TTC549 (cell line): ENCODE measurements around the gene AIF1L.

ENCODE experiments used
- FAIRE-seq: peaks from 2 replicates; lab custom pipeline; 2012; peaks lifted over from hg19 to GRCh38; lab: Jason Lieb, UNC

AIF1L gene

DNA sequence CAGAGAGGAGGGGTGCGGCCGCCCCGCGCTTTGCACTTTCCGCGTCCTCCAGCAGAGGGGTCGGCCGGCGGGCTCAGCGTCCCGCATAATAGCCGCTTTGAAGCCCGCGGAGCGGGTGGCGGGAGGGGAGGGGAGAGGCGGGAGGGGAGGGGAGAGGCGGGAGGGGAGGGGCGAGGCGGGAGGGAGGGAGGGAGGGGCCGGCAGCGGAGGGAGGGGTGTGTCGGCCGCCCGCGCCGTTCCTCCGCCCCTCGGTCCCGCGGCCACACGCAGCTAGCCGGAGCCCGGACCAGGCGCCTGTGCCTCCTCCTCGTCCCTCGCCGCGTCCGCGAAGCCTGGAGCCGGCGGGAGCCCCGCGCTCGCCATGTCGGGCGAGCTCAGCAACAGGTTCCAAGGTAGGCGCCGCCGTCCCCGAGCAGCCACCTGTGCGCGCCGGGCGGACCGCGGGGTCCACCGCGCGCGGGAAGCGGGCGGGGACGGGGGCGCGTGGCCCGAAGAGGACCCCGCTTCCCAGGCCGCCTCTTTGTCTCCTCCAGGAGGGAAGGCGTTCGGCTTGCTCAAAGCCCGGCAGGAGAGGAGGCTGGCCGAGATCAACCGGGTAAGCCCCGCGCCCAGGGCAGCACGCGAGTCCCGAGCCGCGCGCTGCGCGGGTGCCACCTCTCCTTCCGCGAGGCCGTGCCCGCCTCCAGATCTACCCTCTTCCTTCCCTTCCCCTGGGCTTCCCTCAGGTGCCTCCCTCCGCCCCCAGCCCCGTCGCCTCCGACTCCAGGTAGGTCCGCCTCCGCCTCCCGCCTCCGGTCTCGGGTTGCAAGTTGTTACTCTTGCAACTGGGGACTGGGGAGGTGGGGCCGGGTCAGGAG, at the start of gene AIF1L:
Gene AIF1L, plus strand, starts transcription at position 263 of the 857 bp plus-strand sequence. Its CDS starts 99 bp downstream, at position 362.
- no peak for FAIRE-seq

DNA sequence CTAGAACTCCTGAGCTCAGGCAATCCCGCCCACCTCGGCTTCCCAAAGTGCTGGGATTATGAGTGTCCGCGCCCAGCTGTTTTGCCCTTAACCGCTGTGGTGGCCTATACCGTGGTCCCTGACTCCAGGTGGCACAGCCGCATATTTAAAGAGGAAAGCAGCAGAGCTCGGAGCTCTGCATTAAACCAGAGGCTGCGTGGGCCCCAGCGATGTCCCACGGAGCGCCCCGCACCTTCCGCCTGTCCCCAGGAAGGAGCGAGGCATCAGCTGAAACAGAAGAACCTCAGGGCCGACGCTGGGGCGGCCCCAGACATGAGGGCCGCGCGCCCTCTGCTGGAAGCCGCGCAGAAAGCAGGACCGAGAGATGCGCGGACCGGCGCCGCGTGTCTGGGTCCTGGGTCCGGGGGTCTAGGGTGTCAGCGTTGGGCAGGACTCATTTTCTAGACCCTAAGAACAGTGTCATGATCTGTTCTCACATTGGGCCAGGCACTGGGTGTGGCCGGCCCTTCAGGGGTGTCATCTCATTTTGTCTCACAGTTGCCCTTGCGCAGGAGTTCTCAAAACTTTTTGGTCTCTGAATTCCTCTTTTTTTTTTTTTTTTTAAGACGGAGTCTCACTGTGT, 49.6 kb upstream of the AIF1L start:
- no peak for FAIRE-seq

DNA sequence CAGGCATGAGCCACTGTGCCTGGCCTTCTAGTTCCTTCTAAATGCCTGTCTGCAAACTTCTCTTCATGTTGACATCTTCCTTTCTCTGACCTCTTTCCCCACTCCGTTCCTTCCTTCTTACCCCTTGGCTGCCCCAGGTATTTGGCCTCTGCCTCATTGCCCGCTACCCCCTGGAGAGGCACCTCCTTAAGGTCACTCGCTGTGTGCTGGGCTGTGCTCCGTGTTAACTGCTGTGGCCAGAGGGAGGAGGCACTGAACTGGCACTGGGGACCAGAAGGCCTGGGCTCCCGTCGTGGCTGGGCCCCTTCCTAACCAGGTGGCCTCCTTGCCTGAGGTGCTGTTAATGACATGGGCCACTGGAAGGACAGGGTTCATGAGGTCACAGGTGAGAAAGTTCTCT, 48.0 kb upstream of the AIF1L start:
- no peak for FAIRE-seq

- no peak for FAIRE-seq
Measured at GRCh38 chr9:131048820-131049219, 47.5 kb upstream of the AIF1L start.

GRCh38 chr9:131049829-131050715, 46.3 kb upstream of the AIF1L start:
- FAIRE-seq = no peak

GRCh38 chr9:131050831-131051230, 45.5 kb upstream of the AIF1L start:
- no peak for FAIRE-seq

GRCh38 chr9:131051592-131052517, 44.5 kb upstream of the AIF1L start:
- FAIRE-seq = no peak

DNA sequence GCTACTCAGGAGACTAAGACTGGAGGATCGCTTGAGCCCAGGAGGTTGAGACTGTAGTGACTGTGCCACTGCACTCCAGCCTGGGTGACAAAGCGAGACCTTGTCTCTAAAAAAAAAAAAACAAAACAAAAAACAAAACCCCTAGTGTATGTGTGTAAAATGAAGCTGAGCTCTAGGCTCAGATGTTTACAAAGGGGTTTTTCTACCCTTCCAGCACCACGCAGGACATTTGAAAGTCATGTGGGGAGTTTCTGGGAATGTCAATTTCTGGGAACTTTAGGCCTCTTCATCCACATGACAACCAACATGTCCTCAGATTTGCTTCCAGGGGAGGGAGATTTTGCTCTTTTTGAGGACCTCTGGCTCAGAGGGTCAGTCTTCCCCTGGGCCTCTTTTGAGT, 42.4 kb upstream of the AIF1L start:
- FAIRE-seq = no peak

DNA sequence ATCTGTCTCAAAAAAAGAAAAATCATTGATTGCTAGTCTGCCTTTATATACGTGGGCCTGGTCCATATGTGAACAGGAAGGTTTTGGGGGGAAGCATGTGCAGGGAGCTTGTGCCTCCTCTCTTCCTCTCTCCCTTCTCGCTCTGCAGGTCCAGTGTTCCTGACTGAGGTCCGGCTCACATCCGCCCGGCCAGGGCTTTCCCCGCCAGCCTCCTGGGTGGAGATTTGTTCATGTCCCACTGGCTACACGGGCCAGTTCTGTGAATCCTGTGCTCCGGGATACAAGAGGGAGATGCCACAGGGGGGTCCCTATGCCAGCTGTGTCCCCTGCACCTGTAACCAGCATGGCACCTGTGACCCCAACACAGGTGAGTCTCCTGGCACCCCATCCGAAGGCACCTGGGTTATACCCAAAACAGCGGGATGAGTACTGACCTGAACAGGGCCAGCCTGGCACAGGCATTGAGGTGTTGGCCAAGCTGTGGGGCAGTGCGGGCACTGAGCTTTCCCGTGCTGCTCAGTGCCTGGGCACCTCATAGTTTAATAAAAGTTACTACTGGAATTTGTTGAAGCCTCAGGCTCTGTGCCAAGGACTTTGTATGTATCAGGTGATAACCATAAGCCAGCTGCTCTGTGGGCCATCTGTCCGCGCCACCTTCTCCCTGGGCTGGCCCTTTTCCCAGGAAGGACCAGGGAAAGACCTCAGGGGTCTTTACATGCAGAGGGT, 39.4 kb upstream of the AIF1L start:
- no peak for FAIRE-seq

GRCh38 chr9:131060900-131061630, 35.3 kb upstream of the AIF1L start:
- no peak for FAIRE-seq

DNA sequence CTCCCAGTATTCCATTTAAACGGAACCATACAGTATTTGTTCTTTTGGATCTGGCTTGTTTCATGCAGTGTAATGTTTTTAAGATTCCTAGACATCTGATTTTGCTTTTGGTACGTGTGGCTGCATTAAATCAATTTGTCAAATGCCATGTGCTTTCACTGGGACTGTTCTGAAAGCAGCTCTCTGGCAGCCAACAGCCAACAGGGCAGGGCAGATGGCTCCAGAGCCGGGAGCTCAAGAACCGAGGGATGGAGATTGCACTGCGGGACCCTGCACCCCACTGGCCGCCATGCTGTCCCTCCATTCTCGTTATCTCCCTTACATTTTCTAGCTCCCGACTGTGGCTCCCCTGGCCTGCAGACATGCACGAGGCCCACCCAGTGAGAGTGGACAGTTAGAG, 33.4 kb upstream of the AIF1L start:
- FAIRE-seq = no peak

DNA sequence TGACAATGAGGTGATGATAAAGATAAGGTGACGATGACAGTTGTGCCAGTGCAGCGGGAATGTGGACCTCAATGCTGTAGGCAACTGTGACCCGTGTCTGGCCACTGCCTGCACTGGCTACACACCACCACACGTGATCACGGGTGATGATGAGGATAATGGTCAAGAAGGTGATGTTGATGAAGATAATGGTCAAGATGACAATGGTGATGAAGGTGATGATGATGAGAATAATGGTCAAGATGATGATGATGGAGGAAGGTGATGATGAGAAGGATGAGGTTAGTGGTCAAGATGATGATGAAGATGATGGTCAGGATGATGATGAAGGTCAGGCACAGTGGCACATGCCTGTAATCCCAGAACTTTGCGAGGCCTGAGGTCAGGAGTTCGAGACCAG, 30.7 kb upstream of the AIF1L start:
- FAIRE-seq = no peak

DNA sequence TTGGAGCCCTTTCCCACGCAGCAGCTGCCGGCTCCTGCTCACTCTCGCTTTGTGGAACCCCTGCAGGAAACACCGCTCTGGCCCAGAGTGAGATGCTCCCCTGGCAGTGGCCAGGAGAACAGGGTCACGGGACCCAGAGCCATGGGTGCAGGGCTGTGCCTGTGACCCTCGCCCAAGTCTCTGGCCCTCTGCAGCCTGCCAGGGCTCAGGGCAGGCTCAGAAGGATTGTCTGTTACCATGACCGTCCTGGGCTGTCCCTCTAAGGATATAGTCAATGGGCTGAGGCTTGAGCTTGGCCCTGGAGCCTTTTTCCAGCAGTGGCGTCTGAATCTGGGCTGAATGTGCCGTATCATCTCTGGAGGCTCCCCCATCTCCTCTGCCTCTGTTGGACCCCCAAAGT, 28.7 kb upstream of the AIF1L start:
- no peak for FAIRE-seq

DNA sequence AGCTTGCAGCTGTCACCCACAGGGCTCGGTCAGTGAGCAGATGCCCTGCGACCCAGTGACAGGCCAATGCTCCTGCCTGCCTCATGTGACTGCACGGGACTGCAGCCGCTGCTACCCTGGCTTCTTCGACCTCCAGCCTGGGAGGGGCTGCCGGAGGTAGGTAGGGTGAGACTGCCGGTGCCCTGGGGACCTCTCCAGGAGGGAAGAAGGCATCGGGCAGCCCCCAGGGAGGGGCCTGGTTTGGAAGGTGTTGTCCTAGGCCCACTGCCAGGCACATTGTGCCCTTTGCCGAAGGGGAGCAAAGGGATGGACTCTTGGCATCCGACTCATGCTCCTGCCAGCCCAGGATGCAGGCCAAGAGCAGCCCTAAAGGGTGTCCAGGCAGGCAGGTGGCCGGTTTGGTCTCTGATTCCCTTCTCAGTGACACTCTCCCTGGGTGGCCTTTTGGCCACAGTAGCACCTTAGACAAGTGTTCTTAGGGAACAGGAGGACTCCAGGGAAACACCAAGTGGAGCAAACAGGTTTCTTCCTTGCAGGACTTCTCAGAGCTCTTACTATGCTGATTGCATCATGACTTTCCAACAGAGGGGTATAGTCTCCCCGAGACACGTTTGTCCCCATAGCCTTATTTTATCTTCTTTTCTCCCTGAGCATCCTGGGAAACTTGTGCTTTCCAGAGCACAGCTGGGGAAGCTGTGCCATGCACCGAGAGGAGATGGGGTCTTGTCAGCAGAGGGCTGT, 28.1 kb upstream of the AIF1L start:
- no peak for FAIRE-seq

GRCh38 chr9:131069699-131070098, 26.6 kb upstream of the AIF1L start:
- no peak for FAIRE-seq

DNA sequence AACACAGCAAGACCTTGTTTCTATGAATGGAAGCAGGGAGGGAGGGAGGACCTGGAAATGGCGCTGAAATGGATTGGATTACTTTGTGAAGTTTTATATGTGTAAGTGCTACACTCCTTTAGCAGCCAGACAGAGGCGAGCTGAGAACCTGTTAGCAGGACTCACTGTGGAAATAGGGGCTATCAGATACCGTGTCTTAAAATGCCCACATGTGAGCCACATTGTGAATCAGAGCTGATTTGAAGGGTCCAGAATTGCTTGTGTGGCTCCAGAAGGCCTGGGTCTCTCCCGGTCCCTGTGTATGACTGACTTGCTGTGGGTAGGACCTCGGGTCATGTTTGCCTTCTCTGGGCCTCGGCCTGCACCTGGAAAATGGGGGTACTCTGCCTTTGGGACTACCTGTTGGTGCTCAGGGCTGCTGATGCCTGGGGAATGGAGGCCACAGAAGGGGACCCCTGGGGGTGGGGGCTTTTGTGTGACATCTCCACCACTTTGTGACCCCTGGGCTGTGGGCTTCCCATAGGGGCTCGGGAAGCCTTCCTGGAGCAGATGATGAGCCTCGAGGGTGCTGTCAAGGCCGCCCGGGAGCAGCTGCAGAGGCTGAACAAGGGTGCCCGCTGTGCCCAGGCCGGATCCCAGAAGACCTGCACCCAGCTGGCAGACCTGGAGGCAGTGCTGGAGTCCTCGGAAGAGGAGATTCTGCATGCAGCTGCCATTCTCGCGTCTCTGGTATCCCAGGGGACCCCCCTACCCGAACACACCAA, 24.0 kb upstream of the AIF1L start:
- no peak for FAIRE-seq

DNA sequence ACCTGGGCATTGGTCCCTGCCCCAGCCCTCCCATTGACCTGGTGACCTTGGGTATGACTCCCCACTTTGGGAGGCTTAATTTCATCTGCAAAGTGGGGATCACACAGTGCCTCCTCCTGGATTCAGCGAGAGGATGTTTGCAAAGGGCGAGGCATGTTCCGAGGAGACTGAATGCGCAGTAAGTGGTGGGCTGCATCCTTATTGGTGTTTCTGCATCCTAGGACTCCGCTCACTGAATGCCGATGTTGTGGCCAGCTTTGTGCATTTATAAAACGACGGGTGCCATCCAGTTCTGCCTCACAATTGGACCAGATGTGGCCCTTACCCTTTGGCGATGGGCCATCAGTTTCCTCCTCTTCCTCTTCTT, 23.5 kb upstream of the AIF1L start:
- no peak for FAIRE-seq

DNA sequence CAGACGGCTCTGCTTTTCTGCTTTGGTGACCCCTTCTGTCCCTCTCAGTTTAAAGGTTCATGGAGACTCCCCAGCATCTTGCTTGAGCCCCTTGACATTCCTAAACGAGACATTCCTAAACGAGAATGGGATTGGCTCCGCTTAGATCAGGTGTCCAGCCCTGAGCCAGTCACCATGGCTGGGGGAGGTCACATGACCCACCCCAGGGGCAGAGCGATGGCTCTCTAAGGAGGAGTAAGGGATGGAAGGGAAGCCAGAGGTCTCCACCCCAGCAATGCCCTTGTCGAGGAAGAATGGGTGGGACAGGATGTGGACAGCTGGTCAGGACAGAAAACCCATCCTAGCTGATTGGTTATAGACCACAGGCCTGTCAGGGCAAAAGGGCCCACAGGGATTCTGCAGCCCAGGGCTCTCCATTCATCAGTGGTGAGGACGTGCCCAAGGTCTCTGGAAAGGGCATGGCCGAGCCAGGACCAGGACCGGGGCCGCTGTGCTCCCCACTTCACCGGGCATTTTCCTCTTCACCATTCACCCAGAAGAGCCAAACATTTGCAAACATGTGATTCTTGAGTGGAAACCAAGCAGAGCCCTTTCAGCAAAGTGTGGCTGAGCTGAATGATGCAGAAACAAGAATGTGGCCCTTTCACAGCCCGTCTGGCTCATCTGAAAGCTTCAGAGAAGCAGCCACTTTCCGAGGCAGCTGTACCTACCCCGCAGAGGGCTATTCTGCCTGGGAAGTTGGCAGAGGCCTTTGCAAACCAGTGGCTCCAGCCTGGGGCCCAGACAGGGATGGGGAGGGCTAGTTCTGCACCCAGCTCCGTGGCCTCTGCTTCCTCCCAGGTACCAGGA, 19.8 kb upstream of the AIF1L start:
- FAIRE-seq = no peak
